HepG2 (cell line): ENCODE data around the gene OR2T5. TPM values are rescaled to one million over a fixed set of nuclear protein-coding genes. Genes with fewer than 3 reads are reported as not detected.
"Not testable (repeated sequence)": the region's sequence is repeated elsewhere in the genome, so short reads cannot be mapped to it uniquely, and the experiment has no call there.

ENCODE experiments used
- ATAC-seq: fragments of 200-7000 bp; cut with Tn5 transposase; 3 replicates; pipeline ENCODE4 v1.9.1; 2020; ENCODE audit warnings: mild to moderate bottlenecking, moderate library complexity
- BruUV-seq: library from RNA; stranded (reverse); fragments of 400-500 nt; replicated peaks from 2 replicates; lab custom pipeline; 2021; lab: Mats Ljungman, UMichigan
- CTCF ChIA-PET: fragments of 300-600 bp; formaldehyde crosslinking; extraction: SDS; loops from one replicate; lab custom pipeline; 2021; ENCODE audit warnings: low total read pairs, inconsistent platforms, low intra/inter-chr PET ratio; lab: Yijun Ruan, JAX
- POLR2A ChIA-PET: fragments of 350-600 bp; sonication (Branson Sonifier 250); formaldehyde crosslinking; loops from one replicate; lab custom pipeline; 2020; ENCODE audit warnings: antibody characterized with exemption, inconsistent platforms; lab: Yijun Ruan, JAX
- DNase-seq: peaks from one replicate; pipeline ENCODE4 v3.0.0-alpha.2; 2015; ENCODE audit warnings: low spot score
- FAIRE-seq: peaks from 3 replicates; lab custom pipeline; 2011; peaks lifted over from hg19 to GRCh38; lab: Jason Lieb, UNC
- H2AFZ ChIP-seq: one replicate; pipeline ENCODE4 v1.6.1; 2011; ENCODE audit warnings: low read length, inconsistent platforms
- H3K27ac ChIP-seq: fragments of 300-600 bp; 3 replicates; pipeline ENCODE4 v1.8.0; 2011; ENCODE audit warnings: mixed run types, mild to moderate bottlenecking, mixed read lengths, low read length, inconsistent platforms; ENCODE audit not compliant: insufficient read depth; ENCODE audit errors: extremely low read length
- H3K27me3 ChIP-seq, 2 experiments: fragments of 200-600 bp in 1 of 2; 2 replicates in 1 of 2; 3 replicates in 1 of 2; pipeline versions ENCODE4 v1.6.0 to v1.8.0; 2011; ENCODE audit warnings: low read length in 2 of 2, mild to moderate bottlenecking in 2 of 2, moderate library complexity in 2 of 2, inconsistent platforms in 1 of 2; ENCODE audit not compliant: insufficient read depth in 2 of 2, control insufficient read depth in 1 of 2
- H3K36me3 ChIP-seq, 2 experiments: fragments of 200-600 bp in 1 of 2; replicated peaks in 1 of 2; 2 replicates in 1 of 2; 3 replicates in 1 of 2; pipeline versions ENCODE4 v1.5.1 to v1.8.0; 2011; ENCODE audit warnings: low read length in 2 of 2, inconsistent platforms in 1 of 2; ENCODE audit not compliant: insufficient read depth in 2 of 2, control insufficient read depth in 1 of 2
- H3K4me1 ChIP-seq: 2 replicates; pipeline ENCODE4 v1.5.1; 2012; ENCODE audit warnings: low read length, inconsistent platforms; ENCODE audit not compliant: insufficient read depth
- H3K4me2 ChIP-seq: 2 replicates; pipeline ENCODE4 v1.6.0; 2011; ENCODE audit warnings: low read depth, low read length, inconsistent platforms
- H3K4me3 ChIP-seq, 3 experiments: fragments of 200-600 bp in 1 of 3; sonication (generic), shearing (Covaris generic) in 1 of 3; replicated peaks in 1 of 3; 2 replicates each; pipeline ENCODE4 v1.5.1; 2011 to 2016; ENCODE audit warnings: low read length in 3 of 3, inconsistent platforms in 2 of 3, low read depth in 2 of 3, mild to moderate bottlenecking in 2 of 3, control low read depth in 1 of 3, mixed read lengths in 1 of 3; ENCODE audit not compliant: insufficient read depth in 1 of 3
- H3K79me2 ChIP-seq: one replicate; pipeline ENCODE4 v1.6.1; 2011; ENCODE audit warnings: low read length, inconsistent platforms; ENCODE audit not compliant: insufficient read depth
- H3K9ac ChIP-seq: 2 replicates; pipeline ENCODE4 v1.6.0; 2011; ENCODE audit warnings: mild to moderate bottlenecking, low read depth, low read length, inconsistent platforms; ENCODE audit not compliant: insufficient read depth
- H3K9me3 ChIP-seq: 2 replicates; pipeline ENCODE4 v1.5.1; 2012; ENCODE audit warnings: mild to moderate bottlenecking, low read length
- H4K20me1 ChIP-seq: 2 replicates; pipeline ENCODE4 v1.6.0; 2011; ENCODE audit warnings: inconsistent platforms, mild to moderate bottlenecking, low read length, moderate library complexity; ENCODE audit not compliant: insufficient read depth
- ARID3A ChIP-seq: IDR thresholded peaks from 2 replicates; pipeline ENCODE4 v1.6.1; 2012; ENCODE audit warnings: low read depth, low read length, improper control_type of control experiment
- MIXL1 ChIP-seq: IDR thresholded peaks from 2 replicates; pipeline ENCODE4 v1.6.1; 2016
- MTA1 ChIP-seq: sonication (generic); formaldehyde crosslinking; IDR thresholded peaks from 2 replicates; pipeline ENCODE4 v1.4.0; 2020; ENCODE audit warnings: missing genetic modification reagents, mild to moderate bottlenecking, borderline replicate concordance
- NCOA5 ChIP-seq: sonication (generic); formaldehyde crosslinking; IDR thresholded peaks from 2 replicates; pipeline ENCODE4 v1.4.0; 2020; ENCODE audit warnings: missing genetic modification reagents
- SAFB2 ChIP-seq: sonication (generic); formaldehyde crosslinking; IDR thresholded peaks from 2 replicates; pipeline ENCODE4 v1.5.1; 2020; ENCODE audit warnings: missing genetic modification reagents, low read depth, mild to moderate bottlenecking, borderline replicate concordance
- ZNF768 ChIP-seq: sonication (generic); formaldehyde crosslinking; IDR thresholded peaks from 2 replicates; pipeline ENCODE4 v1.4.0; 2020; ENCODE audit warnings: missing genetic modification reagents
- WGBS: methylation state at CpG from one replicate; pipeline ENCODE4 v1.1.6; 2017; ENCODE audit warnings: low lambda C conversion rate; 5-methylcytosine and 5-hydroxymethylcytosine counted together
- in situ Hi-C: cut with HindIII; loops from 2 replicates; pipeline ENCODE4 v1.10.0; 2017; ENCODE audit warnings: low pct_unique_long_range_greater_than_20kb; ENCODE audit not compliant: extremely low pct_ligation_motif_present
- intact Hi-C: fragments of 100-400 bp; cut with micrococcal nuclease; formaldehyde crosslinking; loops from one replicate; pipeline ENCODE4 v1.10.0; 2022; ENCODE audit not compliant: unreplicated experiment
- polyA plus RNA-seq, 8 experiments: library from polyadenylated mRNA; depleted of rRNA in 3 of 8; stranded (reverse) in 7 of 8; unstranded in 1 of 8; fragments of >200 nt; fragmentation: Illumina TruSeq in 4 of 8; extraction: Trizol in 4 of 8; gene quantifications; 2 replicates each; pipeline versions ENCODE4 v1.2.1 to v1.2.3, GENCODE V29; 2011 to 2016; ENCODE audit warnings: low read depth in 4 of 8, missing spikeins in 1 of 8, mixed read lengths in 1 of 8; ENCODE audit not compliant: insufficient read depth in 1 of 8
- total RNA-seq, 5 experiments: library from RNA; depleted of rRNA; stranded (reverse); fragments of >200 nt; fragmentation: Illumina TruSeq; extraction: Trizol; gene quantifications; 2 replicates each; pipeline ENCODE4 v1.2.3, GENCODE V29; 2016; ENCODE audit warnings: low read depth in 1 of 5

OR2T5 gene
- total and polyA plus RNA-seq, 2 of the 13 experiments (the other 11 are each of a cell fraction or from before 2014, with no cell fraction given): not detected

- POLR2A ChIA-PET: no interaction called here
- BruUV-seq: no TSS peak
- Histone ChIP-seq H2AFZ (no peak overlapping the region), H3K79me2 (no peaks in the 10 kb centered on the region), H3K36me3 (no peaks in the 10 kb centered on the region), H3K9ac (no peak overlapping the region), H3K27me3 (no peaks in the 10 kb centered on the region), H3K9me3 (no peaks in the 10 kb centered on the region; the same call in 1 of the 2 replicates), H3K27ac (no peak overlapping the region), H3K4me1 (no peaks in the 10 kb centered on the region), H3K4me2 (no peak overlapping the region), H4K20me1 (no peaks in the 10 kb centered on the region), H3K4me3 (no peak overlapping the region)
- WGBS: 23% methylated on average over 5 of the region's 12 CpGs
- FAIRE-seq (no peak), ATAC-seq (no peak), DNase-seq (no peak)
- in situ Hi-C loops (no loop called here), intact Hi-C loops (no loop called here)
- TF ChIP-seq ZNF768 (CRISPR knock-in tag) (no peak), SAFB2 (CRISPR knock-in tag) (no peak), MIXL1 (CRISPR knock-in tag) (no peak), MTA1 (no peak), NCOA5 (CRISPR knock-in tag) (no peak), ARID3A (no peak)
- CTCF ChIA-PET: no interaction called here
Observed at GRCh38 chr1:248521856-248522255, 33.5 kb downstream of the OR2T5 start.

- H3K4me2 ChIP-seq, H3K4me3 ChIP-seq, DNase-seq, FAIRE-seq, ATAC-seq, H3K36me3 ChIP-seq, H3K27ac ChIP-seq, H3K27me3 ChIP-seq, H2AFZ ChIP-seq, H3K79me2 ChIP-seq, in situ Hi-C loops, intact Hi-C loops, H4K20me1 ChIP-seq, H3K4me1 ChIP-seq, CTCF ChIA-PET, H3K9ac ChIP-seq, BruUV-seq, H3K9me3 ChIP-seq, POLR2A ChIA-PET: not testable (repeated sequence)
Observed at GRCh38 chr1:248537449-248537848, 49.1 kb downstream of the OR2T5 start.

Other genes with a start within 250 kb of the OR2T5 start
- gene OR2T33, start 210.6 kb upstream of the OR2T5 start, total RNA-seq (2016; rRNA removed; fragmentation: Illumina TruSeq; extraction: Trizol): not detected in 2 replicates
- not detected in 2 replicates for gene OR2T33, start 210.6 kb upstream of the OR2T5 start, polyA plus RNA-seq (2011; rRNA removed)
- not detected in 2 replicates for gene OR2T12, start 185.2 kb upstream of the OR2T5 start, total RNA-seq (2016; rRNA removed; fragmentation: Illumina TruSeq; extraction: Trizol)
- gene OR2T12, start 185.2 kb upstream of the OR2T5 start, polyA plus RNA-seq (2011; rRNA removed): not detected in 2 replicates
- not detected in 2 replicates for gene OR2M7, start 164.0 kb upstream of the OR2T5 start, total RNA-seq (2016; rRNA removed; fragmentation: Illumina TruSeq; extraction: Trizol)
- gene OR2M7, start 164.0 kb upstream of the OR2T5 start, polyA plus RNA-seq (2011; rRNA removed): not detected in 2 replicates
- not detected in 2 replicates for gene OR14C36, start 139.8 kb upstream of the OR2T5 start, total RNA-seq (2016; rRNA removed; fragmentation: Illumina TruSeq; extraction: Trizol)
- not detected in 2 replicates for gene OR14C36, start 139.8 kb upstream of the OR2T5 start, polyA plus RNA-seq (2011; rRNA removed)
- gene OR2T4, start 126.9 kb upstream of the OR2T5 start, total RNA-seq (2016; rRNA removed; fragmentation: Illumina TruSeq; extraction: Trizol): not detected in 2 replicates
- not detected in 2 replicates for gene OR2T4, start 126.9 kb upstream of the OR2T5 start, polyA plus RNA-seq (2011; rRNA removed)
- gene OR2T6, start 112.8 kb upstream of the OR2T5 start, total RNA-seq (2016; rRNA removed; fragmentation: Illumina TruSeq; extraction: Trizol): not detected in 2 replicates
- gene OR2T6, start 112.8 kb upstream of the OR2T5 start, polyA plus RNA-seq (2011; rRNA removed): not detected in 2 replicates
- gene OR2T1, start 85.5 kb upstream of the OR2T5 start, total RNA-seq (2016; rRNA removed; fragmentation: Illumina TruSeq; extraction: Trizol): not detected in 2 replicates
- not detected in 2 replicates for gene OR2T1, start 85.5 kb upstream of the OR2T5 start, polyA plus RNA-seq (2011; rRNA removed)
- not detected in 2 replicates for gene OR2T2, start 43.0 kb upstream of the OR2T5 start, total RNA-seq (2016; rRNA removed; fragmentation: Illumina TruSeq; extraction: Trizol)
- gene OR2T2, start 43.0 kb upstream of the OR2T5 start, polyA plus RNA-seq (2011; rRNA removed): not detected in 2 replicates
- not detected in 2 replicates for gene OR2T3, start 15.2 kb upstream of the OR2T5 start, total RNA-seq (2016; rRNA removed; fragmentation: Illumina TruSeq; extraction: Trizol)
- gene OR2T3, start 15.2 kb upstream of the OR2T5 start, polyA plus RNA-seq (2011; rRNA removed): not detected in 2 replicates
- gene OR2G6, start 19.5 kb downstream of the OR2T5 start, total RNA-seq (2016; rRNA removed; fragmentation: Illumina TruSeq; extraction: Trizol): not detected in 2 replicates
- not detected in 2 replicates for gene OR2G6, start 19.5 kb downstream of the OR2T5 start, polyA plus RNA-seq (2011; rRNA removed)
- not detected in 2 replicates for gene OR2T29, start 74.2 kb downstream of the OR2T5 start, total RNA-seq (2016; rRNA removed; fragmentation: Illumina TruSeq; extraction: Trizol)
- gene OR2T29, start 74.2 kb downstream of the OR2T5 start, polyA plus RNA-seq (2011; rRNA removed): not detected in 2 replicates
- gene OR2T34, start 86.2 kb downstream of the OR2T5 start, total RNA-seq (2016; rRNA removed; fragmentation: Illumina TruSeq; extraction: Trizol): not detected in 2 replicates
- gene OR2T34, start 86.2 kb downstream of the OR2T5 start, polyA plus RNA-seq (2011; rRNA removed): not detected in 2 replicates
- gene OR2T10, start 109.1 kb downstream of the OR2T5 start, total RNA-seq (2016; rRNA removed; fragmentation: Illumina TruSeq; extraction: Trizol): not detected in 2 replicates
- not detected in 2 replicates for gene OR2T10, start 109.1 kb downstream of the OR2T5 start, polyA plus RNA-seq (2011; rRNA removed)
- not detected in 2 replicates for gene OR2T11, start 146.5 kb downstream of the OR2T5 start, total RNA-seq (2016; rRNA removed; fragmentation: Illumina TruSeq; extraction: Trizol)
- not detected in 2 replicates for gene OR2T11, start 146.5 kb downstream of the OR2T5 start, polyA plus RNA-seq (2011; rRNA removed)
- gene OR2T35, start 156.7 kb downstream of the OR2T5 start, total RNA-seq (2016; rRNA removed; fragmentation: Illumina TruSeq; extraction: Trizol): not detected in 2 replicates
- not detected in 2 replicates for gene OR2T35, start 156.7 kb downstream of the OR2T5 start, polyA plus RNA-seq (2011; rRNA removed)
- not detected in 2 replicates for gene OR2T27, start 166.9 kb downstream of the OR2T5 start, total RNA-seq (2016; rRNA removed; fragmentation: Illumina TruSeq; extraction: Trizol)
- gene OR2T27, start 166.9 kb downstream of the OR2T5 start, polyA plus RNA-seq (2011; rRNA removed): not detected in 2 replicates
- gene OR14I1, start 214.2 kb downstream of the OR2T5 start, total RNA-seq (2016; rRNA removed; fragmentation: Illumina TruSeq; extraction: Trizol): not detected in 2 replicates
- gene OR14I1, start 214.2 kb downstream of the OR2T5 start, polyA plus RNA-seq (2011; rRNA removed): not detected in 2 replicates